Dendritic cell treated with granulocyte-macrophage colony-stimulating factor and Interleukin-4, amounts not matched to agents 40 ng/mL and 50 ng/mL, for 4 days (primary cell): Measurements from ENCODE around the gene LCN1.
"Not testable (repeated sequence)": the region's sequence is repeated elsewhere in the genome, so short reads cannot be mapped to it uniquely, and the experiment has no call there.

Experiments used
- H3K27ac Mint-ChIP-seq: one replicate; pipeline ENCODE4 v1.8.0; 2022; ENCODE audit warnings: mild to moderate bottlenecking, mixed read lengths
- H3K27me3 Mint-ChIP-seq: one replicate; pipeline ENCODE4 v1.8.0; 2022; ENCODE audit warnings: mild to moderate bottlenecking, mixed read lengths
- H3K36me3 Mint-ChIP-seq: one replicate; pipeline ENCODE4 v1.8.0; 2022; ENCODE audit warnings: low read depth, mixed read lengths
- H3K4me1 Mint-ChIP-seq: one replicate; pipeline ENCODE4 v1.8.0; 2022; ENCODE audit warnings: low read depth, mixed read lengths
- H3K4me3 Mint-ChIP-seq: one replicate; pipeline ENCODE4 v1.8.0; 2022; ENCODE audit warnings: mild to moderate bottlenecking, moderate library complexity, mixed read lengths
- H3K9me3 Mint-ChIP-seq: one replicate; pipeline ENCODE4 v1.8.0; 2022; ENCODE audit warnings: mixed read lengths
- intact Hi-C: fragments of 100-400 bp; cut with micrococcal nuclease; formaldehyde crosslinking; loops from one replicate; pipeline ENCODE4 v1.15.0; 2022

Gene LCN1

DNA sequence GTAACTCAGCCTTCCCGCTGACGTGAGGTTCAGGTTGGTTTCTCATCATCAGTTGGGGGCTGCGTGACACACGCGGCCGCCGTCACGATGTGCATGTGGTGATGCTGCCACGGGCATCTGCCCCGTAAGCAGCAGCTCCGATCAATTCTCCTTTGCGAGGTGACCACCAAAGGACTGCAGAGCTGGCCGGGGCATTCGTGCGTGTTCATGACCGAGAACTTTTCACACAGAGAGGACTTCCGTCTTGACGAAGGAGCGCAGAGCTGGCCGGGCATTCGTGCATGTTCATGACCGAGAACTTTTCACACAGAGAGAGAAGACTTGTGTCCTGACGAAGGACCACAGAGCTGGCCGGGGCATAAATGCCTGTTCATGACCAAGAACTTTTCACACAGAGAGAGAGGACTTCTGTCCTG, 3.8 kb upstream of the LCN1 start:
- Mint-ChIP-seq H3K27me3 (peaks cover 35% of the 10 kb centered on the region), H3K27ac (no peak overlapping the region), H3K4me1 (no peaks in the 10 kb centered on the region), H3K9me3 (no peaks in the 10 kb centered on the region), H3K4me3 (no peak overlapping the region), H3K36me3 (no peaks in the 10 kb centered on the region)
- intact Hi-C loops: no loop called here

DNA sequence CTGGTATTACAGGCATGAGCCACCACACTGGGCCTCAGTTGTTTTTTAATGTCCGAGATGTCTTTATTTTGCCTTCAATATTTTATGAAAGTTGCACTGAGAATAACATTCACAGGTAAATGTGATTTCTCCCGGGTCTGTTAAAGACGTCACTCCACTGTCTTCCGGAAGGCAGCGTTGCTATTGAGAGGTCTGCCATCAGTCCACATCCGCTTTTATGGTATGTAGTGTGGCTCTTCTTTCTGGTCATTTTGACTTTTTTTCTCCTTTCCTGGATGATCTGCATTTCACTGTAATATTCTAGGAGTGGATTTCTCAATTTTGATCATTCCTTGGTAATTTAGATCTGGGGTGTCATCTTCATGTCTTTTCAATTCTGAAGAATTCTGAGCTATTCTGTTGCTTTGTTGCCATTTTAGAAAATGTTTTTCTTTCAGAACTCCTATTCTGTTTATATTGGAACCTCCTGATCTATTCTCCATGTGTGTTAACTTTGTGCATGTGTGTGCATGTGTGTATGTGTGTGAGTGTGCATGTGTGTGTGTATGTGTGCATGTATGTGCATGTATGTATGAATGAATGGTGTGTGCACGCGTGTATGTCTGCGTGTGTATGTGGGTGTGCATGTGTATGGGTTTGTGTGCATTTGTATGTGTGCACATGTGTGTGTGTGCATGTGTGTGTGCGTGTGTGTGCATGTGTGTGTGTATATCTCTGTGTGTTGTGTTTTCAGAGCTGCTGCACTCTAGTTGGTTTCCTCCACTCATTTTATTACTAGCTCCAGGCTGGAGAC, 1.9 kb upstream of the LCN1 start:
- intact Hi-C loops: no loop called here
- Mint-ChIP-seq H3K27ac (no peak overlapping the region), H3K4me3 (no peak overlapping the region), H3K9me3 (no peaks in the 10 kb centered on the region), H3K36me3 (no peaks in the 10 kb centered on the region), H3K27me3 (peaks cover 30% of the 10 kb centered on the region), H3K4me1 (no peaks in the 10 kb centered on the region)

DNA sequence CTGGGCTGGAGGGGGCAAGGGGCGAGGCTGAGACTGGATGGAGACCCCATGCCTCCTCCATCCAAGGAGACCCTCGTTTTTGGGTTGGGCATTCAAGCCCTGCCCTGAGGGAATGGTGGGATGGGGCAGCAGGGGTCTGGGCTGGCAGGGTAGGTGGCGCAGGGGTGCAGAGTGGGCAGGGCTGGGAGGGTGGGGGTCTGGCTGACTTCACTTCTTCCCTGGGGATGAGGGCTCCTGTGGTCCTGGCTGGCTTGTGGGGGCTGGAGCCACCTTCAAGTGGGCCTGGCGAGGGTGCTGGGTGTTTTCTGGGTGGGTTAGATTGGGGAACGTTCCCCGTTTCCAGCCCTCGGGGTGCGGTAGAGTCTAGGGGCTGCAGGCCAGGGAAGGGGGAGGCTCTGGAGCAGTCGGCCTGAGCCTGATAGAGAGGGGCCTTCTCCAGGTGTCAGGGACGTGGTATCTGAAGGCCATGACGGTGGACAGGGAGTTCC, 412 bp downstream of the LCN1 start:
- Mint-ChIP-seq H3K4me3 (no peak overlapping the region), H3K27me3 (peaks cover 24% of the 10 kb centered on the region), H3K9me3 (no peaks in the 10 kb centered on the region), H3K27ac (no peak overlapping the region), H3K4me1 (no peaks in the 10 kb centered on the region), H3K36me3 (no peaks in the 10 kb centered on the region)
- intact Hi-C loops: no loop called here

DNA sequence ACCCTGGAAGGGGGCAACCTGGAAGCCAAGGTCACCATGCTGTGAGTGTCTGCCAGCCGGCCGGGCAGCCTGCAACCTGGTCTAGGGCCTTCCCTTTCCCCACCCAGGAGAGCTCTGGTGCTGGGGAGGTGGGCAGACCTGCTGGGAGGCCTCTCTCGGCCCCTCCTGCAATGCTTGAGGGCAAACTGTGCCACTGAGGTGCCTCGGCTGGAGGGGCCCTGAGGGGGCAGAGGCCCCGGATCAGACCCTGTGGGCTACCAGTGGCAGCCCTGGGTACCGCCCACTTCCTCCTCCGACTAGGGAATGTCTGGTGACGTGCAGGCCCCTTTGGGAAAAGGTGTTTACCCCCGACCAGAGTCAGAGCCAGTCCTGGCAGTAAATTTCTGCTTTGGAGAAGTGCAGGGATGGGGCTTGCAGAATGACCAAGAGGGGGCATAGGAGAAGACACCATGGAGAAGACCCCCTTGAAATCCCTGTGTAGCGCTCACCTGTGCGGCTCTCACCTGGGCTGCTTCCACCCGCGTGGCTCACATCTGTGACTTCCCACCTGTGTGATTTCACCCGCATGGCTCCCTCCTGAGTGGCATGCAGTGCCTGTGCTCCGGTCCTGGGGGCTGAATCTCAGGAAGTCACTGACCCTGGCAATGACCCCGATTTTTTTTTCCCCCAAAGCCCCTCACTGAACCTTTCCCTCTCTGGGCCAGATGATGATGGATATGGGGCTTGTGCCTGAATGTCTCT, 1.1 kb downstream of the LCN1 start:
- peaks cover 23% of the 10 kb centered on the region for H3K27me3 Mint-ChIP-seq
- no peaks in the 10 kb centered on the region for H3K4me1 Mint-ChIP-seq
- intact Hi-C loops: no loop called here
- H3K4me3 Mint-ChIP-seq: no peak overlapping the region
- no peak overlapping the region for H3K27ac Mint-ChIP-seq
- no peaks in the 10 kb centered on the region for H3K9me3 Mint-ChIP-seq
- no peaks in the 10 kb centered on the region for H3K36me3 Mint-ChIP-seq

DNA sequence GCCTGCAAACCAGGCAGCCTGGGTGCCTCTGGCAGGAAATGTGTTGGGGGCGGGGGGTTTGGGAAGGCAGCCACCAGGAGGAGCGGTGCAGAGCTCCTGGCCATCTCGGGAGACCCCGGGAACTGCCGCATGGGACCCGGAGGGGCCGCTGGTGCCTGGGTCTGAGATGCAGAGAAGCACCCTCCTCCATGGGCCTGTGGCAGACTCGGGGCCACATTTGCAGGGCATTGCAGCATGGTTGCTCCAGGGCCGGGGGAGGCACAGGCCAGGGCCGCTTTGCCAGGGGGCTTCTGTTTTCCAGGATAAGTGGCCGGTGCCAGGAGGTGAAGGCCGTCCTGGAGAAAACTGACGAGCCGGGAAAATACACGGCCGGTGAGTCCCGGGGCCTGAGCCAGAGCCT, 1.7 kb downstream of the LCN1 start:
- no peak overlapping the region for H3K27ac Mint-ChIP-seq
- intact Hi-C loops: no loop called here
- no peaks in the 10 kb centered on the region for H3K9me3 Mint-ChIP-seq
- no peaks in the 10 kb centered on the region for H3K4me1 Mint-ChIP-seq
- H3K27me3 Mint-ChIP-seq: peaks cover 19% of the 10 kb centered on the region
- no peak overlapping the region for H3K4me3 Mint-ChIP-seq
- no peaks in the 10 kb centered on the region for H3K36me3 Mint-ChIP-seq

DNA sequence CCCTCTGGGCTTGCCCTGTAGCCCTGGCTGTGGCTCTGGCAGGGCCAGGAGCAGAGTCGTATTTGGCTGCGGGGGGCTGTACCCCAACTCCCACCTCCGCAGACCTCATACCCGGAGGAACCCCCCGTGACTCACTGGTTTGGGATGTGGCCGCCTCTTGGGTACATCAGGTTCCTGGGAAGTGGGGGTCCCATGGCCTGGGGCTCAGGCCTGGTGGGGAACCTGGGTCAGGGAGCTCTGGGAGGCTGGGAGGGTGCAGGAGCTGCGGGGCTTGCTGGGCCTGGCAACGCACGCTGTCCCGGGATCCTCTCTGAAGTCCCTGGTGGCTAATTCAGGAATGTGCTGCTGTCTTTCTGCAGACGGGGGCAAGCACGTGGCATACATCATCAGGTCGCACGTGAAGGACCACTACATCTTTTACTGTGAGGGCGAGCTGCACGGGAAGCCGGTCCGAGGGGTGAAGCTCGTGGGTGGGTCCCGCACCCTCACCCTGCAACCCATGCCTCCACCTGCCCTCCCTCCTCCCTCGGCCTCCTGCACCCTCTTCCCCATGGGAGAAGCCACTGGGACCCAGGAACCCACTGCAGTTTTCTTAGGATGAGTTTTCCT, 2.4 kb downstream of the LCN1 start:
- Mint-ChIP-seq H3K36me3 (no peaks in the 10 kb centered on the region), H3K27me3 (peaks cover 15% of the 10 kb centered on the region), H3K4me3 (no peak overlapping the region), H3K27ac (no peak overlapping the region), H3K9me3 (no peaks in the 10 kb centered on the region), H3K4me1 (no peaks in the 10 kb centered on the region)
- intact Hi-C loops: no loop called here

DNA sequence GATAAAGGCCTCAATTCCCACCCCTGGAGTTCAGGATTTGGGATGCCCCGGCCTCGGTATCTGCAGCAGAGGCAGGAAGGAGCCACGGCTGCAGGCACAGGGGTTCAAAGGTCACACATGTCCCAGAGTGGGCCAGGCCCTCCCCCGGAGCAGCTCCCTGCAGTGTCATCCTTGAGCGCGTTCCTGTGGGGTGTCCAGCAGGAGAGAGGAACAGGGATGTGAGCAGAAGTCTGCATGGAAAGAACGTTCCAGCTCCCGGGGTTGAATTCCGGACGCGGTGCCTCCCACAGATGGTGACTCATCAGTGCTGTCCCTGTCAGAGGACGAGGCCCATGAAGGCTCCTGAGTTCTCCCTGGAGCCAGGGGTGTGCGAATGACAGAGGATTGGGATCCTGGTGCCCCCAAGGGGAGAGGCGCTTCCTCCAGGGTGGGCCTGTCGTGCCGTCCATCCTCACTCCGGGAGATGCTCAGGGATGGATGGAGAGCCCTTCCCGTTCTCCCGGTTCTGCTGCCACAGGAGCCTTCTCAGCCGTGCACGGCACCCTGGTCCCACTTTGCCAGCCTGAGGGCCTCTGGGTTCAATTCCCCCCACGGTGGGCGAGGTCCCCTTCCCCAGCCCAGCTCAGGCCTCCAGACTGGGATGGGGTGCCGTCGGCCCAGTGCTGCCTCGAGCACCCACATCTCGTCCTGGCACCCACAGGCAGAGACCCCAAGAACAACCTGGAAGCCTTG, 3.1 kb downstream of the LCN1 start:
- intact Hi-C loops: no loop called here
- no peaks in the 10 kb centered on the region for H3K36me3 Mint-ChIP-seq
- no peak overlapping the region for H3K4me3 Mint-ChIP-seq
- peaks cover 9% of the 10 kb centered on the region for H3K27me3 Mint-ChIP-seq
- H3K9me3 Mint-ChIP-seq: no peaks in the 10 kb centered on the region
- H3K4me1 Mint-ChIP-seq: no peaks in the 10 kb centered on the region
- H3K27ac Mint-ChIP-seq: no peak overlapping the region

DNA sequence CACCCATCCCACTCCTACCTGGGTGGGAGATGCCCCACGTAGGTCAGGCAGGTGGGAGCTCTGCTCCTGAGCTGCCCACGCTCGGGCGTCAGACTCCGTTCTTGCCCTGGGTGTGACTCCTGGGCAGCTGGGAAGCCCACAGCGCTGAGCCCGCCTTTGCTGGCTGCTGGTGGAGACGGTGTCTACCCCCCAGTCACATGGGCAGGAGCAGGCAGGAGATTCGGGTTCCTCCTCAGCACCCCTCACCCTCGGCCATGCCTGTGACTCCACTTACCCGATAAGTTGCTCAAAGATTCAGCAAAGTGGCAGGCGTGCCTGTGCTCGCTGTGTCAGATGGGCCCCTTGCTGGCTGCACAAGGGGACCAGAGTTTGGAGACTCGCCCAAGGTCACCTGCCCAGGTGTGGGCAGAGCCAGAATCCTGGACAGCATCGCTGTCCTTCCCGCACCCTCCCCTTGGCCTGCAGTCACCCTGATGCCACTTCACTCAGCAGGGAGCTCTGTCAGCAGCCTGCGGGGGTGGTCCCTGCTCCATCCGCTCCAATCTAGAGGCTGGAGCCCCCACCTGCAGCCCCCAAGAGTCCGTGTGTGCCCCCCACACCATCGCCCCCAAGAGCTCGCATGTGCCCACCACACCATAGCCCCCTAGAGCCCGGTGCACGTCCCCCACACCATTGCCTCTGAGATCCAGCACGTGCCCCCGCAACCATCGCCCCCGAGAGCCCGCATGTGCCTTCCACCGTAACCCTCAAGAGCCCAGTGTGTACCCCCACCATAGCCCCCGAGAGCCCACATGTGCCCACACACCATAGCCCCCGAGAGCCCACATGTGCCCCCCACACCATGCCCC, 4.2 kb downstream of the LCN1 start:
- no peaks in the 10 kb centered on the region for H3K36me3 Mint-ChIP-seq
- H3K9me3 Mint-ChIP-seq: no peaks in the 10 kb centered on the region
- no peaks in the 10 kb centered on the region for H3K4me1 Mint-ChIP-seq
- H3K27me3 Mint-ChIP-seq: peaks cover 3% of the 10 kb centered on the region
- intact Hi-C loops: no loop called here
- no peak overlapping the region for H3K4me3 Mint-ChIP-seq
- no peak overlapping the region for H3K27ac Mint-ChIP-seq

DNA sequence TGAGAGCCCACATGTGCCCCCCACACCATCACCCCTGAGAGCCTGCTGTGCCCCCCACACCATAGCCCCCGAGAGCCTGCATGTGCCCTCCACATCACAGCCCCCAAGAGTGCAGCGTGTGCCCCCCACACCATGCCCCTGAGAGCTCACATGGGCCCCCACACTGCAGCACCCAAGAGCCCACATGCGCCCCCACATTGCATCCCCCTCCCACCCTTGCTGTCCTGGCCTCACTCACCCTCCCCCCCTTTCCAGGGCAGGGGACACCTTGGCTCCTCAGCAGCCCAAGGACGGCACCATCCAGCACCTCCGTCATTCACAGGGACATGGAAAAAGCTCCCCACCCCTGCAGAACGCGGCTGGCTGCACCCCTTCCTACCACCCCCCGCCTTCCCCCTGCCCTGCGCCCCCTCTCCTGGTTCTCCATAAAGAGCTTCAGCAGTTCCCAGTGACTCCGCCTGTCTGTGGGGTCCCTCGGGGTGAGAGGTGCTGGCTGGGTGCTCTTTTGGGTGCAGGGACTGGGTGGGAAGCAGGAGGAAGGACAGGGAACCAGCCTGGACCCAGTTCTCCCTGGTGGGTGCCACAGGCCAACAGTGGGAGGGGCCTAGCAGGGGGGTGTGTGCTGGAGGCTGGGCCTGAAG, 5.0 kb downstream of the LCN1 start:
- Mint-ChIP-seq H3K27me3 (no peaks in the 10 kb centered on the region), H3K27ac (no peak overlapping the region), H3K9me3 (no peaks in the 10 kb centered on the region), H3K4me3 (no peak overlapping the region), H3K4me1 (no peaks in the 10 kb centered on the region), H3K36me3 (no peaks in the 10 kb centered on the region)
- intact Hi-C loops: no loop called here

DNA sequence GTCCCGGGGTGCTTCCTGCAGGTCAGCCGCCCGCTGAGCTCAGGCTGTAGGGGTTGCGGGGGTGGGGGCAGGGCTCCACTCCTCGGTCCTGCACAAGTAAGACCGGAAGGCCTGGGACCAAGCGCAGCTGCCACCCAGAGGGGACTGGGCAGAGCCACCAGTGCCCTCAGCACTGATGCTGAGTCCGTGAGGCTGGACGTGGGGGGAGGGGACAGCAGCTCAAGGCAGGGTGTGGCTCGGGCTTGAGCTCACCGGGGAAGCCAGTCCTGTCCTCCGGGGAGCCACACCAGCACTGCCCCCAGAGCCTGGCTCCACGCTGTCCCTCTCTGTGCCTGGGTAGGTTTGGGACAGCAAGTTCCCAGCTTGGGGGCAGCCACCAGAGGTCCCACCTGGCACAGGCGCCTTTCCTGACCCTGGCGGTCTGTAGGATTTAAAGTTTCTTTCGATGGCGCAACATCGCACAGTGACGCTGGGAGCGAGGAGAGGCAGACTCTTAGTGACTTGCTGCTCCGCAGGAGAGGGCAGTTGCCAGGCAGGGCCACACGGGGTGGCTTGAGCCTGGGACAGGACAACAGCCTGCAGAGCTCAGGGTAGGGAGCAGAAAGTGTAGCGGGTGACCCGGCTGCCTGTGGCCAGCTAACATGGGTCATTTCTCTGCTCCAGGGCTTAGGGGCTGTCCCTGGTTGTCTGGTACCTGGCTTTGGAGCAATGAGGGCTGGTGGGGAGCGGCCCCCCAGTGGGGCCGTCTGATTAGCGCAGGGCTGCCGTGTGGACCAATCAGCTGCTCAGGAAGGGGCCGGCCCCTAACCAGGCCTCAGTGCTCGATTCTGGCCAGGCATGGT, 5.7 kb downstream of the LCN1 start:
- no peaks in the 10 kb centered on the region for H3K27me3 Mint-ChIP-seq
- H3K27ac Mint-ChIP-seq: no peak overlapping the region
- H3K36me3 Mint-ChIP-seq: no peaks in the 10 kb centered on the region
- no peaks in the 10 kb centered on the region for H3K4me1 Mint-ChIP-seq
- no peaks in the 10 kb centered on the region for H3K9me3 Mint-ChIP-seq
- intact Hi-C loops: no loop called here
- no peak overlapping the region for H3K4me3 Mint-ChIP-seq

DNA sequence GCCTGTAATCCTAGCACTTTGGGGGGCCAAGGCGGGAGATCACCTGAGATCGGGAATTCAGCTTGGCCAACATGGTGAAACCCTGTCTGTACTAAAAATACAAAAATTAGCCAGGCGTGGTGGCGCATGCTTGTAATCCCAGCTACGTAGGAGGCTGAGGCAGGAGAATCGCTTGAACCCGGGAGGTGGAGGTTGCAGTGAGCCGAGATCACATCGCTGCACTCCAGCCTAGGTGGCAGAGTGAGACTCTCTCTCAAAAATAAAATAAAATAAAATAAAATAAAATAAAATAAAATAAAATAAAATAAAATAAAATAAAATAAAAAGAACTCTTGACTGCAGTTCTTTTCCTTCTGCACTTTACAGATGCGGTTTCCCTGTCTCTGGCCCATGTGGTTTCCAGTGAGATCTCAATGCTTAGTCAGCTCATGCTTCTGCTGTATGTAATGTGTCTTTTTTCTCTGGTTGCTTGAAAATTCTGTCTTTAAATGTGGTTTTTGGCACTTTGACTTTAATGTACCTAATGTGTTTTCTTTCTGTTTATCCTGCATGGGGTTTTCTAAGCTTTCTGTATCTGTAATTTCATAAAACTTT, 7.7 kb downstream of the LCN1 start:
- H3K36me3 Mint-ChIP-seq, H3K9me3 Mint-ChIP-seq, H3K4me1 Mint-ChIP-seq, H3K27ac Mint-ChIP-seq, H3K4me3 Mint-ChIP-seq, H3K27me3 Mint-ChIP-seq, intact Hi-C loops: not testable (repeated sequence)

DNA sequence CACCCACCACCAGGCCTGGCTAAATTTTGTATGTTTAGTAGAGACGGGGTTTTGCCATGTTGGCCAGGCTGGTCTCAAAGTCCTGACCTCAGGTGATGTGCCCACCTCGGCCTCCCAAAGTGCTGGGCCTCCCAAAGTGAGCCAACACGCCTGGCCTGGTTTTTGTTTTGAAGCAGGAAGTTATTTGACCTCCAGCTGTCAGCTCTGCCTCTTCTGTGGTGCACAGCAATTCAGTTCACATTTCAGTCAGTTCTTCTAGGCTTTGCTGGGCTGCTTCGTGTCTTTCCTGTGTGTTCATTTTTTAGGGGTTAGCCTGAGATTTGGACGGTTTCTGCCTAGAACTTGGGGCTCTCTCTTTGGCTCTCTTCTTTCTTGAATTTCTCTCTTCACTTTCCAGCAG, 8.9 kb downstream of the LCN1 start:
- Mint-ChIP-seq H3K4me3 (no peak overlapping the region), H3K36me3 (no peaks in the 10 kb centered on the region), H3K27ac (no peak overlapping the region), H3K9me3 (no peaks in the 10 kb centered on the region), H3K27me3 (peaks cover 14% of the 10 kb centered on the region), H3K4me1 (no peaks in the 10 kb centered on the region)
- intact Hi-C loops: no loop called here
